ENCODE measurements around the gene TIPRL. TPM values are rescaled to one million over a fixed set of nuclear protein-coding genes. Genes with fewer than 3 reads are reported as not detected.

The TIPRL gene
- total RNA-seq, 1 experiment from 2014 or later: 41.5 TPM

- Histone ChIP-seq H3K27ac (no peak overlapping the region), H3K27me3 (no peaks in the 10 kb centered on the region), H3K9me3 (replicated peaks) (no peaks in the 10 kb centered on the region), H3K4me1 (peaks cover 5% of the 10 kb centered on the region; the same call in 1 of the 2 replicates), H3K4me3 (no peak overlapping the region), H3K36me3 (no peaks in the 10 kb centered on the region)
- no peak for DNase-seq
Measured at GRCh38 chr1:168217664-168218063, 38.9 kb downstream of the TIPRL start.

- Histone ChIP-seq H3K27me3 (no peaks in the 10 kb centered on the region), H3K9me3 (replicated peaks) (no peaks in the 10 kb centered on the region; the same call in 1 of the 2 replicates), H3K27ac (no peak overlapping the region), H3K4me1 (peaks cover 5% of the 10 kb centered on the region; the same call in 1 of the 2 replicates), H3K36me3 (no peaks in the 10 kb centered on the region), H3K4me3 (no peak overlapping the region)
- no peak for DNase-seq
Measured at GRCh38 chr1:168218658-168219057, 39.9 kb downstream of the TIPRL start.

- Histone ChIP-seq H3K36me3 (no peaks in the 10 kb centered on the region), H3K9me3 (replicated peaks) (no peaks in the 10 kb centered on the region; the same call in 1 of the 2 replicates), H3K4me1 (peaks cover 5% of the 10 kb centered on the region; the same call in 1 of the 2 replicates), H3K27me3 (no peaks in the 10 kb centered on the region), H3K27ac (no peak overlapping the region), H3K4me3 (no peak overlapping the region)
- DNase-seq: no peak
Measured at GRCh38 chr1:168220470-168220871, 41.7 kb downstream of the TIPRL start.

- H3K27me3 ChIP-seq: no peaks in the 10 kb centered on the region
- no peak overlapping the region for H3K27ac ChIP-seq
- H3K4me1 ChIP-seq: peaks cover 5% of the 10 kb centered on the region; the same call in 1 of the 2 replicates
- H3K9me3 ChIP-seq (replicated peaks): no peaks in the 10 kb centered on the region; the same call in 1 of the 2 replicates
- H3K36me3 ChIP-seq: no peaks in the 10 kb centered on the region
- no peak overlapping the region for H3K4me3 ChIP-seq
- no peak for DNase-seq
Measured at GRCh38 chr1:168221275-168221674, 42.5 kb downstream of the TIPRL start.

- peaks cover 9% of the 10 kb centered on the region for H3K4me1 ChIP-seq
- no peaks in the 10 kb centered on the region for H3K36me3 ChIP-seq
- no peaks in the 10 kb centered on the region; the same call in 1 of the 2 replicates for H3K9me3 ChIP-seq (replicated peaks)
- DNase-seq: peak in 1 of 2 experiments; percentile 5
- no peaks in the 10 kb centered on the region for H3K27me3 ChIP-seq
- no peak overlapping the region for H3K4me3 ChIP-seq
- H3K27ac ChIP-seq: no peak overlapping the region
Measured at GRCh38 chr1:168223261-168223660, 44.5 kb downstream of the TIPRL start.

GRCh38 chr1:168223681-168224540 lies 45.1 kb downstream of the TIPRL start:
- peaks cover 9% of the 10 kb centered on the region for H3K4me1 ChIP-seq
- H3K27me3 ChIP-seq: no peaks in the 10 kb centered on the region
- H3K4me3 ChIP-seq: no peak overlapping the region
- H3K36me3 ChIP-seq: no peaks in the 10 kb centered on the region
- no peaks in the 10 kb centered on the region; the same call in 1 of the 2 replicates for H3K9me3 ChIP-seq (replicated peaks)
- no peak overlapping the region for H3K27ac ChIP-seq
- DNase-seq: no peak

- no peaks in the 10 kb centered on the region for H3K36me3 ChIP-seq
- H3K9me3 ChIP-seq (replicated peaks): no peaks in the 10 kb centered on the region; the same call in 1 of the 2 replicates
- peak overlapping the region; percentile 91 for H3K27ac ChIP-seq
- H3K4me3 ChIP-seq: peak overlapping the region; percentile 89
- H3K4me1 ChIP-seq: peaks cover 4% of the 10 kb centered on the region
- H3K27me3 ChIP-seq: no peaks in the 10 kb centered on the region
- DNase-seq: peak in 1 of 2 experiments; percentile 6
Measured at GRCh38 chr1:168224991-168225390, 46.2 kb downstream of the TIPRL start.

GRCh38 chr1:168225476-168226190 lies 46.9 kb downstream of the TIPRL start, which contains the start of gene SFT2D2:
TSS of gene SFT2D2 (plus strand) at chr1:168226004. CDS start at chr1:168226080, 76 bp downstream.
- peak; percentile 78 to 82 for DNase-seq
- H3K4me1 ChIP-seq: peaks cover 4% of the 10 kb centered on the region
- H3K27me3 ChIP-seq: no peaks in the 10 kb centered on the region
- peak within 1 kb of the TSS; percentile 91 for H3K27ac ChIP-seq
- H3K9me3 ChIP-seq (replicated peaks): no peaks in the 10 kb centered on the region; the same call in 1 of the 2 replicates
- peak within 1 kb of the TSS; percentile 89 for H3K4me3 ChIP-seq
- H3K36me3 ChIP-seq: no peaks in the 10 kb centered on the region

GRCh38 chr1:168227620-168228019 lies 48.9 kb downstream of the TIPRL start:
- H3K4me1 ChIP-seq: peaks cover 4% of the 10 kb centered on the region
- no peaks in the 10 kb centered on the region for H3K36me3 ChIP-seq
- no peak overlapping the region for H3K27ac ChIP-seq
- H3K4me3 ChIP-seq: no peak overlapping the region
- DNase-seq: no peak
- no peaks in the 10 kb centered on the region for H3K27me3 ChIP-seq
- no peaks in the 10 kb centered on the region; the same call in 1 of the 2 replicates for H3K9me3 ChIP-seq (replicated peaks)

- Histone ChIP-seq H3K4me3 (no peak overlapping the region), H3K9me3 (replicated peaks) (no peaks in the 10 kb centered on the region), H3K4me1 (peaks cover 4% of the 10 kb centered on the region), H3K27me3 (no peaks in the 10 kb centered on the region), H3K36me3 (no peaks in the 10 kb centered on the region), H3K27ac (no peak overlapping the region)
- no peak for DNase-seq
Measured at GRCh38 chr1:168229893-168230292, 51.1 kb downstream of the TIPRL start.

- Histone ChIP-seq H3K27me3 (no peaks in the 10 kb centered on the region), H3K4me3 (no peak overlapping the region), H3K4me1 (peaks cover 4% of the 10 kb centered on the region; the same call in 1 of the 2 replicates), H3K9me3 (replicated peaks) (no peaks in the 10 kb centered on the region), H3K27ac (no peak overlapping the region), H3K36me3 (no peaks in the 10 kb centered on the region; the same call in 1 of the 2 replicates)
- DNase-seq: no peak
Measured at GRCh38 chr1:168230709-168231108, 51.9 kb downstream of the TIPRL start.

GRCh38 chr1:168234846-168235547 lies 56.2 kb downstream of the TIPRL start:
- Histone ChIP-seq H3K9me3 (replicated peaks) (no peaks in the 10 kb centered on the region), H3K4me1 (no peaks in the 10 kb centered on the region), H3K36me3 (peaks cover 5% of the 10 kb centered on the region; the same call in 1 of the 2 replicates), H3K27me3 (no peaks in the 10 kb centered on the region), H3K4me3 (no peak overlapping the region), H3K27ac (no peak overlapping the region)
- DNase-seq: peak; percentile 36 to 59

GRCh38 chr1:168235548-168235885 lies 56.8 kb downstream of the TIPRL start:
- no peak for DNase-seq
- Histone ChIP-seq H3K4me3 (no peak overlapping the region), H3K9me3 (replicated peaks) (no peaks in the 10 kb centered on the region), H3K36me3 (peaks cover 8% of the 10 kb centered on the region; the same call in 1 of the 2 replicates), H3K27ac (no peak overlapping the region), H3K27me3 (no peaks in the 10 kb centered on the region), H3K4me1 (no peaks in the 10 kb centered on the region)

- no peak overlapping the region for H3K4me3 ChIP-seq
- no peaks in the 10 kb centered on the region for H3K9me3 ChIP-seq (replicated peaks)
- H3K27me3 ChIP-seq: no peaks in the 10 kb centered on the region
- H3K27ac ChIP-seq: no peak overlapping the region
- DNase-seq: no peak
- H3K4me1 ChIP-seq: no peaks in the 10 kb centered on the region
- peaks cover 8% of the 10 kb centered on the region; the same call in 1 of the 2 replicates for H3K36me3 ChIP-seq
Measured at GRCh38 chr1:168235937-168236336, 57.2 kb downstream of the TIPRL start.
